ENCODE measurements around the gene OR13D1. TPM values are rescaled to one million over a fixed set of nuclear protein-coding genes. Genes with fewer than 3 reads are reported as not detected.
"Not testable (repeated sequence)": the region's sequence is repeated elsewhere in the genome, so short reads cannot be mapped to it uniquely, and the experiment has no call there.

Gene OR13D1
- total RNA-seq, 2 donors from 2014 or later, result not detected

GRCh38 chr9:104700306-104700705 is 6.0 kb downstream of the OR13D1 start:
- ATAC-seq (ENCODE audit: insufficient number of reproducible peaks, low FRiP score, low read depth), result no peak
- H3K27me3 ChIP-seq (replicated peaks; ENCODE audit: insufficient read depth), result no peaks in the 10 kb centered on the region
- TF ChIP-seq CTCF (IDR thresholded peaks at IDR 0.05), result no peak
- DNase-seq (ENCODE audit: low spot score), result no peak
- H3K4me1 ChIP-seq (ENCODE audit: control insufficient read depth in 1 of 2, low read depth in 2 of 2), result no peaks in the 10 kb centered on the region
- no peaks in the 10 kb centered on the region for H3K36me3 ChIP-seq
- no peak overlapping the region for H3K27ac ChIP-seq
- H3K9me3 ChIP-seq, result no peaks in the 10 kb centered on the region
- no peak overlapping the region for H3K4me3 ChIP-seq

GRCh38 chr9:104708737-104709136 is 14.4 kb downstream of the OR13D1 start:
- not testable (repeated sequence) for H3K4me3 ChIP-seq; H3K4me1 ChIP-seq (ENCODE audit: control insufficient read depth in 1 of 2, low read depth in 2 of 2); ATAC-seq (ENCODE audit: insufficient number of reproducible peaks, low FRiP score, low read depth); H3K27ac ChIP-seq; DNase-seq (ENCODE audit: low spot score); H3K27me3 ChIP-seq (replicated peaks; ENCODE audit: insufficient read depth); H3K9me3 ChIP-seq; H3K36me3 ChIP-seq

- Histone ChIP-seq H3K36me3 (no peaks in the 10 kb centered on the region), H3K4me3 (no peak overlapping the region), H3K9me3 (no peaks in the 10 kb centered on the region), H3K27ac (no peak overlapping the region), H3K27me3 (replicated peaks; ENCODE audit: insufficient read depth) (no peaks in the 10 kb centered on the region), H3K4me1 (ENCODE audit: control insufficient read depth in 1 of 2, low read depth in 2 of 2) (no peaks in the 10 kb centered on the region)
- no peak for DNase-seq (ENCODE audit: low spot score)
- no peak for ATAC-seq (ENCODE audit: insufficient number of reproducible peaks, low FRiP score, low read depth)
- TF ChIP-seq CTCF (IDR thresholded peaks at IDR 0.05), result no peak
These were observed 17.3 kb downstream of the OR13D1 start for GRCh38 chr9:104711604-104712003.

GRCh38 chr9:104725014-104725413 is 30.7 kb downstream of the OR13D1 start:
- ATAC-seq (ENCODE audit: insufficient number of reproducible peaks, low FRiP score, low read depth) (no peak), DNase-seq (ENCODE audit: low spot score) (no peak)
- H3K36me3 ChIP-seq, result no peaks in the 10 kb centered on the region
- H3K9me3 ChIP-seq, result no peaks in the 10 kb centered on the region
- TF ChIP-seq CTCF (IDR thresholded peaks at IDR 0.05), result no peak
- H3K27ac ChIP-seq, result no peak overlapping the region
- H3K4me3 ChIP-seq, result no peak overlapping the region
- no peaks in the 10 kb centered on the region for H3K4me1 ChIP-seq (ENCODE audit: control insufficient read depth in 1 of 2, low read depth in 2 of 2)
- H3K27me3 ChIP-seq (replicated peaks; ENCODE audit: insufficient read depth), result no peaks in the 10 kb centered on the region

DNA sequence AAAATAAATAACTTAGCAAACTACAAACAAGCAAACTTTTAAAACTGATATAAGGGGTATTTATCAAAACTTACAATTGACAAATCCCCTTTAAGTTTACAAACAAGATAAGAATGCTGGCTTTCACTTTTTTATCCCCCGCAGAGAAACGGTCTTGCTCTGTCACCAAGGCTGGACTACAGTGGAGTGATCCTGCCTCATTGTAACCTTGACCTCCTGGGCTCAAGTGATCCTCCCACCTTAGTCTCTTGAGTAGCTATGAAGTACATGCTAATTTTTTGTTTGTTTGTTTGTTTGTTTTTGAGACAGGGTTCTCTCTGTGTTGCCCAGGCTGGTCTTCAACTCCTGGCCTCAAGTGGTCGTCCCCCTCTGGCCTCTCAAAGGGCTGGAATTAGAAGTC is 44.1 kb downstream of the OR13D1 start:
- Histone ChIP-seq H3K36me3 (no peaks in the 10 kb centered on the region), H3K4me1 (ENCODE audit: control insufficient read depth in 1 of 2, low read depth in 2 of 2) (no peaks in the 10 kb centered on the region), H3K27me3 (replicated peaks; ENCODE audit: insufficient read depth) (no peaks in the 10 kb centered on the region), H3K27ac (no peak overlapping the region), H3K4me3 (no peak overlapping the region), H3K9me3 (no peaks in the 10 kb centered on the region)
- ATAC-seq (ENCODE audit: insufficient number of reproducible peaks, low FRiP score, low read depth) (no peak), DNase-seq (ENCODE audit: low spot score) (no peak)
- TF ChIP-seq CTCF (IDR thresholded peaks at IDR 0.05), result no peak

GRCh38 chr9:104740621-104741020 is 46.3 kb downstream of the OR13D1 start:
- Histone ChIP-seq H3K4me3 (no peak overlapping the region), H3K9me3 (no peaks in the 10 kb centered on the region), H3K27ac (no peak overlapping the region), H3K4me1 (ENCODE audit: control insufficient read depth in 1 of 2, low read depth in 2 of 2) (no peaks in the 10 kb centered on the region), H3K27me3 (replicated peaks; ENCODE audit: insufficient read depth) (no peaks in the 10 kb centered on the region), H3K36me3 (no peaks in the 10 kb centered on the region)
- DNase-seq (ENCODE audit: low spot score) (no peak), ATAC-seq (ENCODE audit: insufficient number of reproducible peaks, low FRiP score, low read depth) (no peak)
- no peak for TF ChIP-seq CTCF (IDR thresholded peaks at IDR 0.05)

Data from thoracic aorta (tissue), 2 donors.